Measurements from ENCODE around the gene MAP4K2.

- TF ChIP-seq SP1 (IDR thresholded peaks at IDR 0.05): no peak
- TF ChIP-seq FOXK2 (IDR thresholded peaks at IDR 0.05): no peak
- TF ChIP-seq FOXA1 (IDR thresholded peaks at IDR 0.05): no peak
- no peak for TF ChIP-seq ARNT (IDR thresholded peaks at IDR 0.05)
- no peak for TF ChIP-seq ELF4 (IDR thresholded peaks at IDR 0.05)
- TF ChIP-seq PKNOX1 (IDR thresholded peaks at IDR 0.05): no peak
- no peak for TF ChIP-seq TARDBP (IDR thresholded peaks at IDR 0.05)
Observed at GRCh38 chr11:64751136-64751535, 51.9 kb downstream of the MAP4K2 start.
